GM21619 (cell line): ENCODE results near the gene DDX6.
"Not testable (repeated sequence)": the region's sequence is repeated elsewhere in the genome, so short reads cannot be mapped to it uniquely, and the experiment has no call there.

Source experiments
- ATAC-seq: cut with Tn5 transposase; IDR thresholded peaks from one replicate; pipeline ENCODE4 v1.9.1; 2021; ENCODE audit not compliant: unreplicated experiment

Gene DDX6

DNA sequence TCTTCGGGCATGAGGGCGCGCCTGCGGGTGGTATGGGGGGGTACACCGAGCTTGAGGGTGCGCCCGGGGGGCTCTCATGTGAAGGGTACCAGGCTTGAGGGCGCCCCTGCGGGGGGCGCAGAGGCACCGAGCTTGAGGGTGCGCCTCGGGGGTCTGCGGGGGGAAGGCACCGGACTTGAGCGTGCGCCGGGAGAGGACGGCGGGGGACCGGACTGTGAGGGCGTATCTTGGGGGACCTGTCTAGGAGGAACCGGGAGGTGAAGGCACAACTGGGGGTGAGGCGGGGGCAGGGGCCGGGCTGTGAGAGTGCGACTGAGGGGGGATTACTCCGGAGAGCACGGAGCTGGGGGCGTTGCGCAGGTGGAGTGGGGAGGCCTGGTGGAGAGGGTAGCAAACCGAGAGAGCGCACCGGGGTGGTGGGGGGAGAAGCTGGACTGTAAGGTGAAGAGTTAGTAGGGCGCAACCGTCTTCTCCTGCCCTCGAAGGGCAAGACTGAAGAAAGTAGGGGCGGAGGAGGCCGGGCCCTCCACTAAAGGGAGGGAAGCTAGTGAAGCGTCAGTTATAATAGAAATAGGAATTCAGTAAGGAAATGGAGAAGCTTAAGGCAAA, 1.1 kb upstream of the DDX6 start:
- ATAC-seq, result no peak

DNA sequence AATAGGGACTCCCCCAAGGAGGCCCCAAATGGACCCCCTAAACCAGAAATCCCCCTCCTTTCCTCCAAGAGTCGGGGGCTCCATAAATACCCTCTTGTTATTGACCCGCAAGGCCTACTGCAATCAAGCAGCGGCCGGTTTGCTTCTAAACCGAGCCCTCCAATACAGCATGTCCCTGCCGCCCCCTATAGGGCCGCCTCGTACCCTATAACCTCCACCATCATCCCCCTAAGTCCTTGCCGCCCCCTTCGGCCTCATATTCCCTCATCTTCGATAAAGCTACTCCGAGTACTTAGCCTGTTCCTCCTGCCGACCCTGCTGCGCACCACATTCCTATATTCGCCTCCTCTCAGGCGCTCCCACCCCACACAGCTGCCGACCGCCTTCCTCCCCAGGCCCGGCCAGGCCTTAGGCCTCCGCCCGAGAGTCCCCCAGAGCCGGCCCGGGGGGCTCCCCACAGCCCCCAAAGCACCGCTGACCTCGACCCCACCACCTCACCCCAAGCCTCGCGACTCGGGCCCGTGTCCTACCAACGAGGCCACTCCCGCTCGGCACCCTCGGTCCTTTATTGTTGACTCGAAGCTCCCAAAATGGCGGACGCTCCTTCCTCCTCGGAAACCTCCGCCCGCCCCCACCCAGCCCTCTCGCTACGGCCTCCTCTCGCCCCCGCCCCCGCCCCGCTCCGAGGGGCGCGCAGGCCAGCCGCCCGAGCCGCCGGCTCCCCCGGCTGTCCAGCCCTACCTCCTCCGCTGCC, 430 bp downstream of the DDX6 start:
- ATAC-seq, result peak; percentile 16

DNA sequence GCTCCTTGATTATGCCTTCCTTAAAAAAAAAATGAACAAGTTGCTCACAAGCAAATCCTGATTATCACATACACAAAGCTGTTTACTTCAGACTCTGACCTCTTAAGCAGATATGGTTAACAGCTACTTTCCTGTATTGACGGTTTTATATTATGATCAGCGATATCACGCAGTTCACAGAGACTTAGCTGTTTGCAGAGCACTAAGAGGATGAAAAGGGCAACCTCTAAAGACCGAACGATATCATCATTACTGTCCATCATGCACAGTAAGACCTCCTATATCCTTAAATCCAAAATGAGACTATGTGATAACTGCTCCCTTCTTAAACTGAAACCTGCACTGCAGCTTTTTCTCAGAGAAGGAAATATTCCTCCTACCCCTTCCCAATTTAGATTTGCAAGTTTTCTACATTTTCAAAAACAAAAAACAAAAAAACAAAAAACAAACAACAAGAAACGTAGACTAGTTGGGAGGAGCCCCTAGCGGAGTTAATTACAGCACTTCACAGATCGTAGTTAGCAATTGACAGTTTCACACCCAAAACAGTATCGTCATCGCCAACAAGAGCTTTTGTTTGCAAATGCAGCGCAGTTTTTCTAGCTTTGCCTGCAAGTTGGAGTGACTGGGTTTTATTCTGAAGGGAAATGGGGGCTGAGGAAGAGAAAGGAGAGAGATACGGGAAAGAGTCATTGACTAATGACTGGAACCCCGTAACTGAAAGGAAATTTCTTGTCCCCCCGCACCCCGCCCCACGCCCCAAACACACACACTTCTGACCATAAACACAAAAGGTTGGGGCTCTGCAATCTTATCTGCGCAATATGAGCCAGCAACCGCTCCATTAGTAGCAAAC, 1.2 kb downstream of the DDX6 start:
- ATAC-seq, result no peak

- no peak for ATAC-seq
Measured at GRCh38 chr11:118786657-118787056, 4.3 kb downstream of the DDX6 start.

DNA sequence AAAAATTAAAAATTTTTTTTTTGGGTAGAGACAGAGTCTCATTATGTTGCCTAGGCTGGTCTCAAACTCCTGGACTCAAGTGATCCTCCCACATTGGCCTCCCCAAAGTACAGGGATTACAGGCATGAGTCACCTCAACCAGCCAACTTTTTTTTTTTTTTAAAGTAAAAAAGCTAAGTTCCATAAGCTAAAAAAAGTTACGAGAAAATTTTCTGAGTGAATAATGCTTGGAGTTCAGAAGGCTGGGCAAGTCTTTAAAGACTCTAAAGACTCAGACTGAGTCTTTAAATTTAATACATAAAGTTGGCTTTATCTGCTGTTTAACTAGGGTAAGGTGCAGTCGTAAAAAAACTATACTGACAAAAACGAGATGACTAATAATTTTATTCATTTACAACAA, 5.6 kb downstream of the DDX6 start:
- ATAC-seq, result no peak

DNA sequence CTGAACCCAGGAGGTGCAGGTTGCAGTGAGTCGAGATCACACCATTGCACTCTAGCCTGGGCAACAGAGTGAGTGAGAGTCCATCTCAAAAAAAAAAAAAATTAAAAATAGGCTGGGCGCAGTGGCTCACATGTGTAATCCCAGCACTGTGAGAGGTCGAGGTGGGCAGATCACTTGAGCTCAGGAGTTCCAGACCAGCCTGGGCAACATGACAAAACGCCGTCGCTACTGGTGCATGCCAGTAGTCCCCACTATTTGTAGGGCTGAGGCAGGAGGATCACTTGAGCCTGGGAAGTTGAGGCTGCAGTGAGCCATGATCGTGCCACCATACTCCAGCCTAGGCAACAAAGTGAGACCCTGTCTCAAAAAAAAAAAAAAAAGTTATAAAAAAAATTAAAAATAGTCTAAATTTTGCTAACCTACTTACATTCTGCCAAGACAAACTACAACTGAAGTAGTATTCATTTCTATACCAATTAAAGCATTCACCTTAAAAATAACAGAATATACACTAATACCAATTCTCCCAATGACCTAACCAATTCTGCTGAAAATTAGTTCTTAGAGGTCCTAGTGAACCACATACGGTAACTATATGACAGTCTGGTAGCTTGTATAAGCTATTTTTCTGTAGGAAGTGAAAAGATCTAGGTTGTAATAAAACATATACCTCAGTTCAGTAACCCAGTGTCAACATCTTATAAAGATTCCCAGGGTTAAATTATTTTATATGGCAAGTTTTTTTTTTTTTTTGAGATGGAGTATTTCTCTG, 7.1 kb downstream of the DDX6 start:
- ATAC-seq, result no peak

DNA sequence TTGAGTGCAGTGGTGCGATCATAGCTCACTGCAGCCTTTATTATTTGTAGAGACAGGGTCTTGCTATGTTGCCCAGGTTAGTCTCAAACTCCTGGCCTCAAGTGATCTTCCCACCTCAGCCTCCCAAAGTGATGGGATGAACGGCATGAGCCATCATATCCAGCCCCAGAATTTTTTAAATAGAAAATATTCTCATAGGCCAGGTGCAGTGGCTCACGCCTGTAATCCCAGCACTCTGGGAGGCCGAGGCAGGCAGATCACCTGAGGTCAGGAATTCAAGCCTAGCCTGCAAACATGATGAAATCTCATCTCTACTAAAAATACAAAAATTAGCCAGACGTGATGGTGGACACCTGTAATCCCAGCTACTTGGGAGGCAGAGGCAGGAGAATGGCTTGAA, 7.6 kb downstream of the DDX6 start:
- ATAC-seq, result not testable (repeated sequence)

GRCh38 chr11:118778898-118779297, 12.1 kb downstream of the DDX6 start:
- ATAC-seq, result no peak

GRCh38 chr11:118774032-118774431, 16.9 kb downstream of the DDX6 start:
- no peak for ATAC-seq

DNA sequence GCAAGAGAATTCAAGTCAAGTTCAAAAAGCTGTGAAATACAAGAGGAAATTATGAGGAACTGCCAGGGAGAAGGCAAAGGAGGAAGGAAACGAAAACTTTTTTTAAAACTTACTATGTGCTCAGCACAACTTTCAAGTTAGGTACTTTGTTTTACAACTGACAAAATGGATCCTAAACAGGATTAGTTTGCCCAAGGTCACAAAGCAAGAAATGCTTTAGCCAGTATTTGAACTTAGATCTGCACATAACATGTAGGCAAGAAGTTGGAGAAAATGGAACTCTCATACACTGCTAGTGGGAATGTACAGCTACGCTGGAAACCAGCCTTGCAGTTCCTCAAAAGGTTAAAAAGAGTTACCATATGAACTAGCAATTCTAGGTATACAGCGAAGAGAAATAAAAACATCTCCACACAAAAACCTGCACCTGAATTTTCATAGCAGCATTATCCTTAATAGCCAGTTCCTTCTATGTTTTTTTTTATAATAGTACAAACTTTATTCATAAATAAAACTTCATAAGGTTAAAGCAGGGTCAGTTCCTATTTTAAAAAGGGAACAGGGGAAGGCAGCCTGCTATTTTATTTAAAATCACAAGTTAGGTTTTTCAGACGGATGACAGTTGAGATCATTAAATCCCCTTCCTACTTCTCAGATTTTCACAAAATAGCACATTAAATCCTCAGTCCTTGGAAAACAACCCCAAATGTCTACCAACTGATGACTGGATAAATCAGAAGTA, 19.2 kb downstream of the DDX6 start:
- ATAC-seq, result no peak

- no peak for ATAC-seq
Measured at GRCh38 chr11:118768690-118769089, 22.3 kb downstream of the DDX6 start.

DNA sequence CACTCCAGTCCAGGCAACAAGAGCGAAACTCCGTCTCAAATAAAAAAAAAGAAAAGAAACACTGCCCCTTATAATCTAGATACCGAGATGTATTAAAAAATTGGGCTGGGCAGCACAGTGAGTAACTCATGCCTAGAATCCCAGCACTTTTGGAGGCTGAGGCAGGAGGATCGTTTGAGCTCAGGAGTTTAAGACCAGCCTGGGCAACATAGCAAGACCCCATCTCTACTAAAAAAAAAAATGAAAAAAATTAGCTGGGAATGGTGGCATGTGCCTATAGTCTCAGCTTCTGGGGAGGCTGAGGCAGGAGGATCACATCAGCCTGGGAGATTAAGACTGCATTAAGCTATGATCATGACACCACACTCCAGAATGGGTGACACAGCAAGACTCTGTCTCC, 24.9 kb downstream of the DDX6 start:
- ATAC-seq, result no peak

DNA sequence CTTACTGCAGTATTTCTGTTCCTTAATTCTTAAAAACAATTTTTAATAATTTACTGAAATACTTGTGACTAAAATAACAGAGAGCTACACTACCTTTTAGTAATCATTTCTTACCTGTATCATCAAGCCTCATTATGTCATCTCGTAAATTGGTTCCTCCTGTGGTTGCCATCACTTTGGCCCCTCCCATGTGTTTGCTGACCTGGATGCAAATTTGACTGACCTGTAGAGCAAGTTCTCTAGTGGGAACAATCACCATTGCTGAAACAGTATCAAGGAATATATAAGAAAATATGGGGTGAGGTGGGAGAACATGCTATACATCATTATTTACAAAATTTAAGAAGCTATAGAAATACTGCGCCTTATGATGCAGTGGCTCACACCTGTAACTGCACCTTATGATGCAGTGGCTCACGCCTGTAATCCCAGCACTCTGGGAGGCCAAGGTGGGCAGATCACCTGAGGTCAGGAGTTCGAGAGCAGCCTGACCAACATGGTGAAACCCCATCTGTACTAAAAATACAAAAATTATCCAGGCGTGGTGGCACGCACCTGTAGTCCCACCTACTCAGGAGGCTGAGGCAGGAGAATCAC, 25.8 kb downstream of the DDX6 start:
- ATAC-seq, result not testable (repeated sequence)

DNA sequence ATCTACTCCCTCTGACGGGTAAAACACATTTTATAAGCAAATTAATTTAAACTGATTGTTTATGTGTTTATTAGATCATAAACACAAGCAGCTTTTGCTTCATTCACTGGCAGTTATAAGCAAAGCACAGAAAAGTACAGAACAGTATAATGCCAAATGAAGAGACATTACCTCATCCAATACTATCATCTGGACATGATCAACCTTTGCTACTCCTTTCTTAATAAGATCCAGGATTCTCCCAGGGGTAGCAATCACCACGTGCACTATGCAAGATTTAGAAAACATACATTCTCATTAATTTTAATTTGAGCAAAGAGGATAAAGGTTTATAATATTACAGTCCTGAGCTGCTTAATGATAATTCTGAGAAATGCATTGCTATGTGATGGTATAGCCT, 27.9 kb downstream of the DDX6 start:
- no peak for ATAC-seq

- not testable (repeated sequence) for ATAC-seq
Measured at GRCh38 chr11:118761981-118762380, 29.0 kb downstream of the DDX6 start.

- ATAC-seq, result no peak
Measured at GRCh38 chr11:118757876-118758399, 33.0 kb downstream of the DDX6 start.

DNA sequence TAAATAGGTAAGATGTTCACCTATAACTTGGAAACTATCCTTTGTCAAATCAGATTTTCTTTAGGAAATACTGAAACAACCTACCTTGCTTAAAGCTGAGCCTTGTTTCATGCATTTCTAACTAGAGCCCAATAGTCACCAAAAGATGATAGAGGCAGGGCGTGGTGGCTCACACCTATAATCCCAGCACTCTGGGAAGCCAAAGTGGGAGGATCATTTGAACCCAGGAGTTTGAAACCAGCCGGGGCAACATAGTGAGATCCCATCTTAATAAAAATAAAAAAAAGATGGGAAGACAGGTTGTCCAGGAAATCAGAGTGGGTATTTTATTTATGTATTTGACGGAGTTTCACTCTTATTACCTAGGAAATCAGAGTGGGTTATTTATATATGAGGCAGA, 38.3 kb downstream of the DDX6 start:
- no peak for ATAC-seq

DNA sequence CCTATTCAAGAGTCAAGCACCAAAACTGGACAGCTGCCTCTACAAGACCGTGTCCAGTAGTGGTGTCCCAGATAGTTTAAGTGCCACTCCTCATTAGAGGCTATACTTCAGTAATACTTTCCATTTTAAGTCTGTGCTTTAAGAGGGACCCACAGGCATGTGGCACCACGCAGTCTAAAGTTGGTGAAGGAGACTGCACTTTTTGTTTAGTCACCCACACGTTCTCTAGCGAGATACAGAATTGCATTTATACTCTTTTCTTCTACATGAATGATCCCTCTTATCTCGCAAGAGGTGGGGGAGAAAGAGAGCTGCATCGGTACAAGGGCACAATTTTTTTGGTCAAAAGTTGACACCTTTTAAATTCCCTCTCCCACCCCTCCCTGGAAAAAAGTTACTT, 41.5 kb downstream of the DDX6 start:
- ATAC-seq, result no peak

GRCh38 chr11:118748056-118748455, 42.9 kb downstream of the DDX6 start:
- no peak for ATAC-seq
